Astrocyte (in vitro differentiated cells and primary cell): Measurements from ENCODE around the gene HECW1. TPM values are rescaled to one million over a fixed set of nuclear protein-coding genes. Genes with fewer than 3 reads are reported as not detected.
A peak's percentile ranks its signal among the peaks of the same experiment; 100 is the strongest.

Experiments used
- DNase-seq: peaks from one replicate; pipeline ENCODE4 v3.0.0-alpha.2; 2010; ENCODE audit warnings: low read depth
- FAIRE-seq: peaks from 2 replicates; lab custom pipeline; 2011; peaks lifted over from hg19 to GRCh38; lab: Jason Lieb, UNC
- H2AFZ ChIP-seq: 2 replicates; pipeline ENCODE4 v1.6.0; 2012; ENCODE audit warnings: low read depth, low read length, inconsistent platforms
- H3K27ac ChIP-seq: 2 replicates; pipeline ENCODE4 v1.5.1; 2011; ENCODE audit warnings: low read depth, low read length, inconsistent platforms
- H3K27me3 ChIP-seq: 2 replicates; pipeline ENCODE4 v1.6.0; 2011; ENCODE audit warnings: low read length, inconsistent platforms; ENCODE audit not compliant: insufficient read depth
- H3K36me3 ChIP-seq: 2 replicates; pipeline ENCODE4 v1.5.1; 2011; ENCODE audit warnings: low read length, inconsistent platforms; ENCODE audit not compliant: insufficient read depth
- H3K4me1 ChIP-seq: 2 replicates; pipeline ENCODE4 v1.5.1; 2011; ENCODE audit warnings: low read length, inconsistent platforms; ENCODE audit not compliant: insufficient read depth
- H3K4me2 ChIP-seq: 2 replicates; pipeline ENCODE4 v1.6.0; 2012; ENCODE audit warnings: low read length, inconsistent platforms
- H3K4me3 ChIP-seq: 2 replicates; pipeline ENCODE4 v1.5.1; 2011; ENCODE audit warnings: low read depth, mild to moderate bottlenecking, low read length, inconsistent platforms; ENCODE audit not compliant: insufficient read depth
- H3K79me2 ChIP-seq: 2 replicates; pipeline ENCODE4 v1.6.0; 2012; ENCODE audit warnings: mild to moderate bottlenecking, low read length, inconsistent platforms; ENCODE audit not compliant: insufficient read depth
- H3K9ac ChIP-seq: 2 replicates; pipeline ENCODE4 v1.6.0; 2012; ENCODE audit warnings: mild to moderate bottlenecking, low read length, inconsistent platforms
- H3K9me3 ChIP-seq: 2 replicates; pipeline ENCODE4 v1.5.1; 2012; ENCODE audit warnings: low read depth, mild to moderate bottlenecking, low read length, inconsistent platforms; ENCODE audit not compliant: insufficient read depth
- H4K20me1 ChIP-seq: 2 replicates; pipeline ENCODE4 v1.6.0; 2012; ENCODE audit warnings: low read length, inconsistent platforms; ENCODE audit not compliant: insufficient read depth
- H3K27ac Mint-ChIP-seq: one replicate; pipeline ENCODE4 v1.8.0; 2021; ENCODE audit warnings: mild to moderate bottlenecking, mixed read lengths; ENCODE audit not compliant: unreplicated experiment
- H3K27me3 Mint-ChIP-seq: one replicate; pipeline ENCODE4 v1.8.0; 2021; ENCODE audit warnings: low read depth, mixed read lengths; ENCODE audit not compliant: unreplicated experiment
- H3K36me3 Mint-ChIP-seq: one replicate; pipeline ENCODE4 v1.8.0; 2021; ENCODE audit warnings: low read depth, mixed read lengths; ENCODE audit not compliant: unreplicated experiment
- H3K4me1 Mint-ChIP-seq: one replicate; pipeline ENCODE4 v1.8.0; 2021; ENCODE audit warnings: low read depth, mixed read lengths; ENCODE audit not compliant: unreplicated experiment
- H3K4me3 Mint-ChIP-seq: one replicate; pipeline ENCODE4 v1.8.0; 2021; ENCODE audit warnings: mild to moderate bottlenecking, moderate library complexity, mixed read lengths; ENCODE audit not compliant: unreplicated experiment
- H3K9me3 Mint-ChIP-seq: one replicate; pipeline ENCODE4 v1.8.0; 2021; ENCODE audit warnings: mild to moderate bottlenecking, mixed read lengths; ENCODE audit not compliant: unreplicated experiment
- CTCF ChIP-seq: IDR thresholded peaks from 2 replicates; pipeline ENCODE4 v1.5.1; 2011; ENCODE audit warnings: low read depth, mild to moderate bottlenecking, inconsistent platforms, low read length, moderate library complexity; ENCODE audit not compliant: insufficient read depth
- EZH2 ChIP-seq: IDR thresholded peaks from 2 replicates; pipeline ENCODE4 v1.6.1; 2012; ENCODE audit warnings: mild to moderate bottlenecking, low read length, inconsistent platforms; ENCODE audit not compliant: insufficient read depth
- total RNA-seq: library from RNA; stranded (reverse); gene quantifications from 2 replicates; pipeline ENCODE4 v1.2.1, GENCODE V29; 2021

HECW1 gene
- total RNA-seq, 1 donor from 2014 or later = 3.3 TPM

- H3K27ac Mint-ChIP-seq = no peak overlapping the region
- no peaks in the 10 kb centered on the region for H3K79me2 ChIP-seq
- H3K9ac ChIP-seq = no peak overlapping the region
- H3K4me1 ChIP-seq = peaks cover 17% of the 10 kb centered on the region
- H3K36me3 Mint-ChIP-seq = no peaks in the 10 kb centered on the region
- H3K27me3 Mint-ChIP-seq = peaks cover 8% of the 10 kb centered on the region
- peaks cover 20% of the 10 kb centered on the region for H3K4me1 Mint-ChIP-seq
- FAIRE-seq (peak; percentile 29), DNase-seq (no peak)
- no peak overlapping the region for H3K4me3 ChIP-seq
- H3K36me3 ChIP-seq = no peaks in the 10 kb centered on the region
- no peak overlapping the region for H2AFZ ChIP-seq
- H4K20me1 ChIP-seq = no peaks in the 10 kb centered on the region
- H3K27me3 ChIP-seq = peaks cover 21% of the 10 kb centered on the region
- no peaks in the 10 kb centered on the region for H3K9me3 Mint-ChIP-seq
- TF ChIP-seq CTCF = no peak
- no peak overlapping the region for H3K4me2 ChIP-seq
- H3K9me3 ChIP-seq = no peaks in the 10 kb centered on the region
- no peak overlapping the region for H3K4me3 Mint-ChIP-seq
- H3K27ac ChIP-seq = no peak overlapping the region
Observed at GRCh38 chr7:43530553-43531410, 418.3 kb downstream of the HECW1 start.

GRCh38 chr7:43531700-43532099 lies 419.3 kb downstream of the HECW1 start:
- H3K27me3 Mint-ChIP-seq = peaks cover 8% of the 10 kb centered on the region
- H3K36me3 Mint-ChIP-seq = no peaks in the 10 kb centered on the region
- DNase-seq (no peak), FAIRE-seq (no peak)
- no peak overlapping the region for H2AFZ ChIP-seq
- no peaks in the 10 kb centered on the region for H3K9me3 Mint-ChIP-seq
- H3K27me3 ChIP-seq = peaks cover 21% of the 10 kb centered on the region
- no peak overlapping the region for H3K4me3 ChIP-seq
- H3K4me1 Mint-ChIP-seq = peaks cover 29% of the 10 kb centered on the region
- H3K9me3 ChIP-seq = no peaks in the 10 kb centered on the region
- H3K27ac ChIP-seq = no peak overlapping the region
- H3K36me3 ChIP-seq = no peaks in the 10 kb centered on the region
- no peak overlapping the region for H3K9ac ChIP-seq
- no peaks in the 10 kb centered on the region for H4K20me1 ChIP-seq
- H3K79me2 ChIP-seq = no peaks in the 10 kb centered on the region
- H3K27ac Mint-ChIP-seq = no peak overlapping the region
- TF ChIP-seq EZH2 = no peak
- no peak for TF ChIP-seq CTCF
- peaks cover 25% of the 10 kb centered on the region for H3K4me1 ChIP-seq
- no peak overlapping the region for H3K4me3 Mint-ChIP-seq
- no peak overlapping the region for H3K4me2 ChIP-seq

- H3K27ac Mint-ChIP-seq = no peak overlapping the region
- H3K36me3 Mint-ChIP-seq = no peaks in the 10 kb centered on the region
- H3K9me3 Mint-ChIP-seq = no peaks in the 10 kb centered on the region
- H4K20me1 ChIP-seq = no peaks in the 10 kb centered on the region
- no peaks in the 10 kb centered on the region for H3K79me2 ChIP-seq
- H3K27me3 ChIP-seq = peaks cover 21% of the 10 kb centered on the region
- TF ChIP-seq CTCF (no peak), EZH2 (no peak)
- peaks cover 47% of the 10 kb centered on the region for H3K4me1 Mint-ChIP-seq
- H2AFZ ChIP-seq = no peak overlapping the region
- no peak overlapping the region for H3K4me3 Mint-ChIP-seq
- peak; percentile 60 for DNase-seq
- peaks cover 36% of the 10 kb centered on the region for H3K4me1 ChIP-seq
- H3K9ac ChIP-seq = no peak overlapping the region
- H3K36me3 ChIP-seq = no peaks in the 10 kb centered on the region
- H3K4me3 ChIP-seq = no peak overlapping the region
- peak overlapping the region; percentile 19 for H3K4me2 ChIP-seq
- H3K27ac ChIP-seq = no peak overlapping the region
- peak; percentile 41 for FAIRE-seq
- H3K9me3 ChIP-seq = no peaks in the 10 kb centered on the region
- H3K27me3 Mint-ChIP-seq = peaks cover 6% of the 10 kb centered on the region
Observed at GRCh38 chr7:43533801-43534479, 421.5 kb downstream of the HECW1 start.
